Effector CD4-positive, alpha-beta T cell (primary cell): Measurements from ENCODE around the gene ITSN1.
"Not testable (repeated sequence)": the region's sequence is repeated elsewhere in the genome, so short reads cannot be mapped to it uniquely, and the experiment has no call there.

Source experiments
- DNase-seq: peaks from one replicate; pipeline ENCODE4 v3.0.0-alpha.2; 2020

ITSN1 gene

DNA sequence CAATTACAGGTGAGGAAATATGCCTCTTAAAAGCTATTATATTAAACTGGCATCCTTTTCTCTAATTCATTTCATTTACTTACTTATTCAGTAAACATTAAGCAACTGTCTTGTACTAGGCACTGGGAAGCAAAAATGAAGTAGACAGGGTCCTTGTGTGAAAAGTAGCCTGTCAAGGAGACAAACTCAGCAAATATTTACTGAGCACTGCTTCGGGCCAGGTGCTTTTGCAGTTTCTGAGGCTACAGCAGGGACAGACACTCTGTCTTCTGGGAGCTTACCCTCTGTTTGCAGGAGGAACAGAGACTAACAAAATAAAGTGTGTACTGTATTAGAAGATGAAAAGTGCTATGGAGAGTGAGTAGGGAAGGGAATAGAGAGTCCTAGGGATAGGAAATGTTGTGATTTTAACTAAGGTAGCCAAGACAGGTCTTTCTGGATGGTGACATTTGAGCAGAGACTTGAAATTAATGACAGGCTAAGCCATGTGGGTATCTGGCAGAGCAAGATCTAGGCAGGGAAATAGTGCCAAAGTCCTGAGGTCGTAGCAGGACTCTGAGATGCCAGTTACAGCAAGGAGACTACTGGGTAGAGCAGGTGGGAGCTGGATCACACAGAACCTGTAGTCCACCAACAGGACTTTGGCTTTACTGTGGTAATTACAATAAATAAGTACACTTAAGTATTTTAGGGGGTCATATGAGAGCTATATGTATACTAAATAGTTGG lies 133.0 kb downstream of the ITSN1 start:
- DNase-seq, result no peak

DNA sequence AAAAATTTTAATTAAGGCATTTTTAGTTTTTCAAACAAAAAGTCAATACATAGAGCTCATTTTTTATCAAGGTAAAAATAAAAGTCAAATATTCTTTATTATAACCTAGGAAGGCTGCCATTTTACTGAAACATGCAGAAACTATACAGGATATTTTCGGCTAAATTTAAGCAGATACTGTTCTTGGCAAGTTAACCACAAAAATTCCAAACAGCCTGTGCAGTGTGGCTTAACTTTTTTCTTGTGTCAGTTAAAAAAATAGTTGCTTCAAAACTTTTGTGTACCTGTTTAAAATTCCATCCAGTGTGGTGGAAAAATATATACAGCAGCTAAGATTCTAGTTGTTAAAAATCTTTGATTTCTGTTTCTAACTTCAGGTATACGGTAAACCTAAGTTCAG lies 138.3 kb downstream of the ITSN1 start:
- no peak for DNase-seq

DNA sequence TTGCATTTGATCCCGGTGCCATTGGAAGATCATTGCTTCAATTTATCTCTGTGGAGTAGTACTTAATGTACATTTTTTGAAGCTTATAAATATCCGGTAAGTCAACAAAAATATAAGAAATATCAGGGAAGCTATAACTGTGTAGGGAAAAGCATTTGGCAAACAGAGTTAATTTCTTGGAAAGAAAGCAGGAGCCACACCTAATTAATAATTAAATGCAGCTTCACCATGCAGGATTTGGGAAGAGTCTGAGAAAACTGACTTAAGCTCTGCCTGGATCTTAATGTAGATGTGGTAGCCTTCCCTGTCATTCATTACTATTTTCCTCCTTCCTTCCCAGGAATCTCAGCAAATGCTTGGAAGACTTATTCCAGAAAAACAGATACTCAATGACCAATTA lies 138.8 kb downstream of the ITSN1 start:
- DNase-seq, result no peak

GRCh38 chr21:33783187-33783979 lies 141.1 kb downstream of the ITSN1 start:
- no peak for DNase-seq

- no peak for DNase-seq
These were observed 145.1 kb downstream of the ITSN1 start for GRCh38 chr21:33787431-33787830.

DNA sequence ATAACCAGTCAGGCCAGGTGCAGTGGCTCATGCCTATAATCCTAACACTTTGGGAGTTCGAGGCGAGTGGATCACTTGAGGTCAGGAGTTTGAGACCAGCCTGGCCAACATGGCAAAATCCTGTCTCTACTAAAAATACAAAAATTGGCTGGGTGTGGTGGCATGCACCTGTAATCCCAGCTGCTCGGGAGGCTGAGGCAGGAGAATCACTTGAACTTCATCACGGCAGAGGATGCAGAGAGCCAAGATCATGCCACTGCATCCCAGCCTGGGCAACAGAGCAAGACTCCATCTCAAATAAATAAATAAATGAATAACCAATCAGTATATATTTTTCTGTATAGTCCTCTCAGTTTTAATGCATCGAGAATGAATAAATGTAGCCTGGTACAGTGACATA lies 146.1 kb downstream of the ITSN1 start:
- not testable (repeated sequence) for DNase-seq

DNA sequence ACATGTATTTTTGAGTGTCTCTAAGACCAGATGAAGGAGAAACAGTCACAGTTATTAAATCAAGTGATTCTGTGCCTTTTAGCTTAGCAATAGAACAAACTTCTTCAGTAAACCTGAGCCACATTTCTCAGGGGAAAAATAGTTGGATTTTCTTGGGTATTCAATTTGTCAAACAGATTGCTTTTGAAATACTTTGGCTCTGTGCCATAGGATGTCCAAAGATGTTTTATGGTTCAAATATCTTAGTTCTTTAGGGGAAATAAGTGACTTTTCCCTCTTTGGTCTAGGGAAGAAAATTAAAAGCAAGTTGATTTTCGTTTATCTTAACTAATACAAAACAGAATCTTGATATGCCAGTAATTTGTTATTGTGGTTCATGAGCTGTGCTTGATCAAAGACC lies 147.4 kb downstream of the ITSN1 start:
- no peak for DNase-seq

DNA sequence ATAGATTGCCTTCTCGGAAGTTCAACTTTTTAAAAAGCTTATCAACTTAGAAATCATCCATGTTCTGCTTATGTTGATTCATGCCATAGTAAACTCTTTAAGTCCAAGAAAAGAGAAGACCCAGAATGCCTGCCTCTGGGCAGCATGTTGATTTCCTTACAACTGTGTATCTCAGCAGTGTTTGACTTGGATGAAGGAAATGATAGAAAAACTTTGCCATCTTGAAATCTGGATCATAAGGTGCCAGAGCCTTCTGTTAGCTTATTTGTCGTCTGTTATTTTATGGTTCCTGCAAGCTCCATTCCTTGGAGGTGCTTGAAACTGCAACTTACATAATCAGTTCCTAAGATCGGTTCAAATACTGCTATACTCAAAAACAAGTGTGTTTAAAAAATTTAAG lies 148.8 kb downstream of the ITSN1 start:
- no peak for DNase-seq

DNA sequence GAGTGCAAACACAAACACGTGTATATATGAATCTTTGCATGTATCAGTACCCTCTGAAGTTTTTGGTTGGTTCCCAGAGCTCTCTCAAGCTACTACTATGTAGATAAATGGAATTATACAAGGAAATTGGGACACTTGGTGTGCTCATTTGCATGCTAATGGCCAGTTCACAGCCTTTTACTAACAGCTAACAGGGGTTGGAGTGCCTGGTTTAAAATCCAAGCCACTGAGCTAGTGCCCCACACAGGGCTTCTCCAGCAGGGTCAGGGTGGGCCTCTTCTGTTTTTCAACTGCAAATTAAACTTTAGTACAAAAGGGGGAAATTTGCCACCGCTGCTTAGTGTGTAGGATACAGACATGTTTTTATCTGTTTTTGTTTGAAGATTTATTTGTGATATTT lies 152.3 kb downstream of the ITSN1 start:
- no peak for DNase-seq

GRCh38 chr21:33797565-33797964 lies 155.3 kb downstream of the ITSN1 start:
- no peak for DNase-seq

DNA sequence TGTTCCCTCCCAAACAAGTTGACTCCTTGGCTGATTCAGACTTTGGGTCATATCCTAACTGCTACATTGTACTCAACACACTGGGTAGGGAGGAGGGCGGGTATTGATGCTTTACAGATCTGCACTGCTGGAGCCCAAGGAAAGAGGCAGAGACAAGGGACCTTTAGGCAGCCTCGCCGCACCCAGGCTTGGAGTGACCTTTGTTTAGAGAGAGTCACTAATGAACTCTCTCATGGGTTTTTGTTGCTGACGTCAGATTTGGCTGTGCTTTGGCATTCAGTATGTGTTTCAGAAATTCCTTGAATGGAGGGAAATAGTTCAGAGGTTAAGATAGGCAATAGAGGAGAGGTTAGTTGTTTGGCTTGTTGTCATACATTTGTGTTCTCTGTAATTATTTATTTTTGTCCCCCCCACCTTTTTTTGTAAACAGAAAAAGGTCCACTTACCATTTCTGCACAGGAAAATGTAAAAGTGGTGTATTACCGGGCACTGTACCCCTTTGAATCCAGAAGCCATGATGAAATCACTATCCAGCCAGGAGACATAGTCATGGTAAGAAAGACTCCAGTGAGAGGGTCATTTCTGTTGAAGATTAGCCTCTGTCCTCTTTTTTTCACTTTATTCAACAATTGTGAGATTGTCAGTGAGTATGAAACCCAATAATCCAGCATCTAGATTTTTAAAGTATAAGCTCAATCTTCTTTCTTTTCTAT lies 157.2 kb downstream of the ITSN1 start:
- no peak for DNase-seq

DNA sequence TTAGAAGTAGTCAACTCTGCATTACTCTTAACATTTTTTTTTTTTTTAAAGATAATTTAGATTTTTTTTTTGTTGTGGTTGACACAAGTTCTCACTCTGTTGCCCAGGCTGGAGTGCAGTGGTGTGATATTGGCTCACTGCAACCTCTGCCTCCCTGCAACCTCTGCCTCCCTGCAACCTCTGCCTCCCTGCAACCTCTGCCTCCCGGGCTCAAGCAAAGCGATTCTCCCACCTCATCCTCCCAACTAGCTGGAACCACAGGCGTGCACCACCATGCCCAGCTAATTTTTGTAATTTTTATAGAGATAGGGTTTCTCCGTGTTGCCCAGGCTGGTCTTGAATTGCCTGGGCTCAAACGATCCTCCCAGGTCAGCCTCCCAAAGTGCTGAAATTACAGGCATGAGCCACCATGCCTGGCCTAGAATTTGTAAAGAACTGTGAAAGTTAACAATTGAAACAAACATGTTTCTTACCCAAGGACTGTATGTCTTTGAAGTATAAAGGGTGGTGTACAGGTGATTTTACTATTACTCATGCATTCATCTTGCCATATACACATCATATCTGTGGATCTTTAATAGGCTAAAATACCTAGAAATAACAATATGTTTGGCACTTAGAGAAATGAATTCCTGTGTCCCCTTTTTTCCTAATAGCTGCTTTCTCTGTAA lies 158.6 kb downstream of the ITSN1 start:
- DNase-seq, result no peak

DNA sequence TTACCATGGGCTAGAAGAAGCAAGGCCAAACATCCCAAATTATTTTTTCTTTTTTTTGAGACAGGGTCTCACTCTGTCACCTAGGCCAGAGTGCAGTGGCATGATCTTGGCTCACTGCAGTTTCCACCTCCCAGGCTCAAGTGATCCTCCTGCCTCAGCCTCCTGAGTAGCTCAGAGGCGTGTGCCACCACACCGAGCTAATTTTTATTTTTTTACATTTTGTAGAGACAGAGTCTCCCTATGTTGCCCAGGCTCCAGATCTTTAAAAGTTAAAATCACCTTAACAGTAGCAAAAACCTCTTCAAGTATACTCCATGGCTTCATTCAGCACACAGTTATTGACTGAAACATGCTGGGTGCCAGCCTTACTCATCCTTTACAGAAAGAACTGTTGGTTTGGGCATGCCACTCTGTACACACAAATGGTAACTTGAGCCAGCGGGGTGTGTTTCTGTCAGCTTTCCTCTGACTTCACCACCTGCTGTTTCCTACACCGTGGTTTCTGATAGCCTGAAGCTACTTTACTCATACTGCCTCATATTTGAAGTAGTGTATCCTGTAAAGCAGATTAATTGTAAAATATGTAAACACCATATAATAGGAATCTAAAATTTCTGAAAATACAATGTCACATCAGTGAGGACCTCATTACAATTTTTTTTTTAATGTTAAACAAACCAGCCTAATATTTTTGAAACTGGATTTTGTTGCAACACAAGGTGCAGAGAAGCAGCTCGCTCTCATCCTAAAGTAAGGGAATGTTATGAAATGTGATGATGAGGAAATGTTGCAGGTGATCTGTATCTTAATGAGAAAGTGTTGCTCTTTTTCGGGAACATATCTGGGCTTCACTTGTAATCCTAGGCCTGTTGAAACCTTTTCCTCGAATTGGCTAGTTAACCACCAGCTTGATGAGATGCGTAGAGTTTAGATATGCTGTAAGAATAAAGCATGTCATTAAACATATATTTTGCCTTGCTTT lies 159.4 kb downstream of the ITSN1 start:
- DNase-seq, result no peak

GRCh38 chr21:33802481-33802880 lies 160.2 kb downstream of the ITSN1 start:
- no peak for DNase-seq

DNA sequence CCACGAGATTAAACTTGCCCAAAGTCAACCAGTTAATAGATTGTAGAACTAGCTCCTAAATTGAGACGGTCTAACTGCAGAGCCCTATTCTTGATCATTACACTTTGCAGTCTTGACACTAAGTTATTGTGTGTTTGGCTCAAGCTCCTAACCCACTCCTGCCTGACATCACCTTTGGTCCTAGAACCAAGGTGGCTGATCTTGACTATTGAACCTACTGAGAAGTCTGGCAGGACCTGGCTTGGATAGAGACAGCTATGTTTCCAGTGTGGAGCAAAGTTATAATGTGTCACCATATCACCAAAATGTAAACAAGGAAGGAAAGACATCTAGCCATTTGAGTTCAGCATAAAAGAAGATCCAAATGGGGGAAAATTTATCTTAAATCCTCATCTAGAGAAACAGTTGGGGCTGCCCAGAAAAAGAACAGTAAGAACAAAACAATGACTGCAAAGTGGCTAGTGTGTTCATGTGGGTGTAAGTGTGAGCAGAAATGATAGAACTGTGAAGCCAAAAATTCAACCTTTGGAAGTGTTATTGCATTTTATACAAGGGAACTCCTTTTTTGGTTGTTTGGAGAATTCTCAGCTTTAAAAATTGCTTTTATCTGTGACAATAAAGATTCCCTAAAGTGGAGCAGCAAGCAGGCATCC lies 166.5 kb downstream of the ITSN1 start:
- no peak for DNase-seq

DNA sequence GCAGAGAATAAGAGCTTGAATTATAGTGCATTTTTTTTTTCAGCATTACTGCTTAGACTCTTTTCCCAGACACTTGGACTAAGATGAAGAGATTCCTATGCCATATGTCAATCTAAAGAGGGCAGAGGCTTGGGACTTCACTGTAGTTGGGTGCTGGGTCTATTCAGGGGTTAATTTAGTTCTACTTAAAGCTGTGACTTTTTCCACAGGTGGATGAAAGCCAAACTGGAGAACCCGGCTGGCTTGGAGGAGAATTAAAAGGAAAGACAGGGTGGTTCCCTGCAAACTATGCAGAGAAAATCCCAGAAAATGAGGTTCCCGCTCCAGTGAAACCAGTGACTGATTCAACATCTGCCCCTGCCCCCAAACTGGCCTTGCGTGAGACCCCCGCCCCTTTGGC lies 168.5 kb downstream of the ITSN1 start:
- no peak for DNase-seq

DNA sequence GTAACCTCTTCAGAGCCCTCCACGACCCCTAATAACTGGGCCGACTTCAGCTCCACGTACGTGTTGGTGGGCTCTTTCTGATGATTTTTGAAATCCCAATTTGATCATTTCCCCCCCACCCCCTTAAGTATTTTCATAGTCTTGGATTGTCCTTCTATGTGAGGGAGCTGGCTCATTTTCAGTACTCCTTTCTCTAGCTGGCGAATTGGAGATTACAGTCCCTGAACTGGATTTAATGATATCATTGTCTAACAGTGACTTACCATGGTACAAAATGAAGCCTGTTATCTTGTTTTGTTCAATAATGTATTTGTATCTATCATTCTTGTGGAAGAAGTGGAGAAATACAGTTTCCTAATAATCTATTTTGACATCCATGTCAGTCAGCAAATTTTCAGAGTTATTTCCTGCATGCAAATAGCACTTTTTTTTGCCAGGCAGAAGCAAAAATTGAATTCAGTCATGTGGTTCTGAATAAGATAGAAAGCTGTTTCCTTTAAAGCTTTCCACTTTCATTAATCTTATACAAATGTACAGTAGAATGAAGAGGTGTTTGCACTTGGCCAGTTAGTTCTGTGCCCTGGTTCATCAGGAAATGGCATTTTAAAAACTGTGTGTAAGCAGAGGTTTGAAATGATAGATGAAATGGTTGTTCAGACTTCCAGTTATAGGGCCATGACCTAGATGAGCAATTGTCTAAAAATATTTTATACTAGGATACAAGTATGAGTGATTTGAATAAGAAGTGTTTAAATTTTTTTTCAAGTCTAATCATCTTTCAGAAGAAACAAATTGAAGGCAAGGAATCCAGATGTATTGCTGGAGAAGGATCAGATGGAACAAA lies 169.1 kb downstream of the ITSN1 start:
- DNase-seq, result no peak

DNA sequence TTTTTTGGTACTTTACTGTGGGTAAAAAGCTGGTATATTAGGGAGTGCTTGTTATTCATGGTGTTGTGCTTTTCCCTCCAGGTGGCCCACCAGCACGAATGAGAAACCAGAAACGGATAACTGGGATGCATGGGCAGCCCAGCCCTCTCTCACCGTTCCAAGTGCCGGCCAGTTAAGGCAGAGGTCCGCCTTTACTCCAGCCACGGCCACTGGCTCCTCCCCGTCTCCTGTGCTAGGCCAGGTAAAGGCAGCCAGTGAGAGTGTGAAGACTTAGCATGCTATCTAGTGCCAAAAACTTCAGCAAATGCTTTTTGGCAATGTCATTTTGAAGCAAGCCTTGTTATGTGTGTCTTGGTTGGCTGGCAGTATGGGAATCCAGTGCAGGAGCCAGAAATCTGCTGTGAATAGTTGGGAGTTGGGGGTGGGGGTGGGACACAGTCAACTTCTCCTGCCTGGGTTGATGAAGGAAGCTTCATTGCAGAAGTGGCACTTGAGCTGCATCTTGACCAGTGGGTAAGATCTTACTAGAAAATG lies 171.6 kb downstream of the ITSN1 start:
- DNase-seq, result no peak

DNA sequence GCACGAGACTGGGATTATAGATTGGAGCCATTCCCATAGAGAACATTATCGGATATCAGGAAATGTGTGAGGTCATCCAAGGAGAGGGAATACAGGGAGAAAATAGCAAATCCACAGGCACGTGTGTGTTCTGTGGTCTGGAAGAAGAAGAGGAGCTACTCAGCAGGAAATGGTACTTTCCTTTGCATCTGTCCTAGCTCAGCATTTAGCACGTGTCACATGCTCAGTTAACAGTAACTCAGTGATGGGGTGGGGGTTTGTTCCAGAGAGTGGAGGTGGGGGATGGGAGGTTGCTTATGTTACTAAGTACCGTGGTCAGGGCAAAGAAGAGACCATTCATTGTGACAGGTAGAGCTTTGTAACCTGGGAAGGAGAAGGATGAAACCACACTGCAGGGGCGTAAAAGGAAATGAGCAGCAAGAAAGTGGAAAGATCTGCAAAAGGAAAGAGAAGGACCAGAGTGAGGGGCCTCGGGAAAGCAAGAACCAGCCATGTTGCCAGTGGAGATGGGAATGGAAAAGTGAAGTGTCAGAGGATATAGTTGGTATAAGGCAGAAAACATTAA lies 172.9 kb downstream of the ITSN1 start:
- DNase-seq, result no peak

DNA sequence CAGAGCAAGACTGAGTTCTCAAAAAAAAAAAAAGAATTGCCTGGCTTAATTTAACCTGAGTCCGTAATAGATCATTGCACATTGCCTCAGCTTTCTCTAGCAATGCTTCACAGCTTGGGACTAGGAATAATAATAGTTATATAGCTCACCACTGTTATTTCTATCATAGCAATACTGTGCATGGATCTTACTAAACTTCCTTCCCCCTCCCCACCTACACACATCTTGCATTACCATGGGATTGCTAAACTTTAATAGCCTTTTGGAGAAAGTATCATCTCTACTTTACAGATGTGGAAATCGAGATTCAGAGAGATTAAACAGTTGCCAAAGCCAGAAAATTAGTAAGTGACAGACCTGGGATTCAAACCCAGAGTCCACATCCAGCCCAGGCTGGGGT lies 173.9 kb downstream of the ITSN1 start:
- no peak for DNase-seq
